Caco-2 (cell line): ENCODE results near the gene NLGN3. TPM values are rescaled to one million over a fixed set of nuclear protein-coding genes. Genes with fewer than 3 reads are reported as not detected.

Experiments
- BruUV-seq: library from RNA; stranded (reverse); fragments of 400-500 nt; replicated peaks from 2 replicates; lab custom pipeline; 2021; lab: Mats Ljungman, UMichigan
- CTCF ChIA-PET: fragments of 300-600 bp; sonication (Branson Sonifier 250); formaldehyde crosslinking; loops from one replicate; lab custom pipeline; 2022; ENCODE audit warnings: antibody characterized with exemption; lab: Charles Lee
- POLR2A ChIA-PET: fragments of 300-600 bp; sonication (Branson Sonifier 250); formaldehyde crosslinking; loops from one replicate; lab custom pipeline; 2022; ENCODE audit warnings: antibody characterized with exemption; lab: Charles Lee
- DNase-seq, 2 experiments: peaks; one replicate each; pipeline versions ENCODE4 v3.0.0 to v3.0.0-alpha.2; 2020 to 2022
- H3K27me3 ChIP-seq: replicated peaks from 2 replicates; pipeline ENCODE4 v1.6.0; 2011; ENCODE audit warnings: low read length; ENCODE audit not compliant: control insufficient read depth, insufficient read depth
- H3K36me3 ChIP-seq: 2 replicates; pipeline ENCODE4 v1.5.1; 2011; ENCODE audit warnings: low read length; ENCODE audit not compliant: control insufficient read depth, insufficient read depth
- H3K4me1 ChIP-seq: fragments of 250-450 bp; sonication (Bioruptor Pico); 2 replicates; pipeline ENCODE4 v1.5.1; 2020; ENCODE audit warnings: mild to moderate bottlenecking
- H3K4me3 ChIP-seq: 2 replicates; pipeline ENCODE4 v1.5.1; 2011; ENCODE audit warnings: low read depth, mild to moderate bottlenecking, control low read depth, low read length
- H3K9me3 ChIP-seq: fragments of 250-450 bp; sonication (Bioruptor Pico); 2 replicates; pipeline ENCODE4 v1.5.1; 2020; ENCODE audit warnings: mild to moderate bottlenecking, moderate library complexity
- H3K27ac Mint-ChIP-seq: one replicate; pipeline ENCODE4 v1.8.0; 2022; ENCODE audit warnings: mixed read lengths; ENCODE audit not compliant: unreplicated experiment
- H3K27me3 Mint-ChIP-seq: one replicate; pipeline ENCODE4 v1.8.0; 2022; ENCODE audit warnings: mixed read lengths; ENCODE audit not compliant: insufficient read depth, unreplicated experiment
- H3K36me3 Mint-ChIP-seq: one replicate; pipeline ENCODE4 v1.8.0; 2022; ENCODE audit warnings: mild to moderate bottlenecking, mixed read lengths; ENCODE audit not compliant: insufficient read depth, unreplicated experiment
- H3K4me1 Mint-ChIP-seq: one replicate; pipeline ENCODE4 v1.8.0; 2022; ENCODE audit warnings: low read depth, mixed read lengths; ENCODE audit not compliant: unreplicated experiment
- H3K4me3 Mint-ChIP-seq: one replicate; pipeline ENCODE4 v1.8.0; 2022; ENCODE audit warnings: mild to moderate bottlenecking, moderate library complexity, mixed read lengths; ENCODE audit not compliant: unreplicated experiment
- H3K9me3 Mint-ChIP-seq: one replicate; pipeline ENCODE4 v1.8.0; 2022; ENCODE audit warnings: mixed read lengths; ENCODE audit not compliant: unreplicated experiment
- intact Hi-C: fragments of 100-400 bp; cut with micrococcal nuclease; formaldehyde crosslinking; loops from one replicate; pipeline ENCODE4 v1.10.0; 2022; ENCODE audit not compliant: unreplicated experiment
- total RNA-seq: library from RNA; stranded (reverse); gene quantifications from 2 replicates; pipeline ENCODE4 v1.2.3, GENCODE V29; 2022
- TF ChIP-seq, protein P1 (sequence below), 2 experiments: fragments of 200-600 bp in 1 of 2; IDR thresholded peaks; 1 replicate in 1 of 2; 2 replicates in 1 of 2; pipeline versions ENCODE4 v1.5.1 to v1.8.0; 2011 to 2022; ENCODE audit warnings: antibody characterized with exemption in 1 of 2, control low read depth in 1 of 2, inconsistent platforms in 1 of 2, low read depth in 1 of 2, low read length in 1 of 2, mild to moderate bottlenecking in 1 of 2, moderate library complexity in 1 of 2; ENCODE audit not compliant: insufficient read depth in 1 of 2, severe bottlenecking in 1 of 2, unreplicated experiment in 1 of 2

NLGN3 gene
- total RNA-seq, 1 experiment from 2014 or later = 0.61 TPM

- intact Hi-C loops = no loop called here
- POLR2A ChIA-PET = no interaction called here
- CTCF ChIA-PET = interaction anchor here (0.6 kb wide), 1 partner anchor 1640 kb away, joined by 3 read pairs; no protein-coding TSS in a partner anchor
Observed at GRCh38 chrX:71148278-71148663, 3.6 kb downstream of the NLGN3 start.

GRCh38 chrX:71151366-71151765, 6.7 kb downstream of the NLGN3 start:
- ChIA-PET CTCF (no interaction called here), POLR2A (no interaction called here)
- TF ChIP-seq, protein P1, sequence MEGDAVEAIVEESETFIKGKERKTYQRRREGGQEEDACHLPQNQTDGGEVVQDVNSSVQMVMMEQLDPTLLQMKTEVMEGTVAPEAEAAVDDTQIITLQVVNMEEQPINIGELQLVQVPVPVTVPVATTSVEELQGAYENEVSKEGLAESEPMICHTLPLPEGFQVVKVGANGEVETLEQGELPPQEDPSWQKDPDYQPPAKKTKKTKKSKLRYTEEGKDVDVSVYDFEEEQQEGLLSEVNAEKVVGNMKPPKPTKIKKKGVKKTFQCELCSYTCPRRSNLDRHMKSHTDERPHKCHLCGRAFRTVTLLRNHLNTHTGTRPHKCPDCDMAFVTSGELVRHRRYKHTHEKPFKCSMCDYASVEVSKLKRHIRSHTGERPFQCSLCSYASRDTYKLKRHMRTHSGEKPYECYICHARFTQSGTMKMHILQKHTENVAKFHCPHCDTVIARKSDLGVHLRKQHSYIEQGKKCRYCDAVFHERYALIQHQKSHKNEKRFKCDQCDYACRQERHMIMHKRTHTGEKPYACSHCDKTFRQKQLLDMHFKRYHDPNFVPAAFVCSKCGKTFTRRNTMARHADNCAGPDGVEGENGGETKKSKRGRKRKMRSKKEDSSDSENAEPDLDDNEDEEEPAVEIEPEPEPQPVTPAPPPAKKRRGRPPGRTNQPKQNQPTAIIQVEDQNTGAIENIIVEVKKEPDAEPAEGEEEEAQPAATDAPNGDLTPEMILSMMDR (IDR thresholded peaks at IDR 0.05; ENCODE audit: insufficient read depth in 1 of 2, low read depth in 1 of 2, low read length in 1 of 2, severe bottlenecking in 1 of 2, unreplicated experiment in 1 of 2) = no peak
- Histone ChIP-seq H3K27me3 (no peaks in the 10 kb centered on the region), H3K36me3 (no peaks in the 10 kb centered on the region), H3K4me1 (no peaks in the 10 kb centered on the region), H3K9me3 (no peaks in the 10 kb centered on the region), H3K4me3 (no peak overlapping the region)
- no peak for DNase-seq
- Mint-ChIP-seq H3K4me1 (peaks cover 6% of the 10 kb centered on the region), H3K36me3 (peaks cover under 1% of the 10 kb centered on the region), H3K4me3 (no peak overlapping the region), H3K9me3 (no peaks in the 10 kb centered on the region), H3K27me3 (no peaks in the 10 kb centered on the region), H3K27ac (no peak overlapping the region)
- intact Hi-C loops = no loop called here
- no TSS peak for BruUV-seq

More at GRCh38 chrX:71148278-71148663, 3.6 kb downstream of the NLGN3 start:
- H3K27ac Mint-ChIP-seq = no peak overlapping the region
- H3K36me3 Mint-ChIP-seq = peaks cover 17% of the 10 kb centered on the region
- Histone ChIP-seq H3K9me3 (no peaks in the 10 kb centered on the region), H3K27me3 (no peaks in the 10 kb centered on the region), H3K4me3 (no peak overlapping the region), H3K4me1 (no peaks in the 10 kb centered on the region), H3K36me3 (no peaks in the 10 kb centered on the region)
- TF ChIP-seq, protein P1 (IDR thresholded peaks at IDR 0.05; ENCODE audit: insufficient read depth in 1 of 2, low read depth in 1 of 2, low read length in 1 of 2, severe bottlenecking in 1 of 2, unreplicated experiment in 1 of 2) = no peak
- H3K4me3 Mint-ChIP-seq = no peak overlapping the region
- no TSS peak for BruUV-seq
- no peak for DNase-seq
- no peaks in the 10 kb centered on the region for H3K9me3 Mint-ChIP-seq
- H3K27me3 Mint-ChIP-seq = no peaks in the 10 kb centered on the region
- H3K4me1 Mint-ChIP-seq = no peaks in the 10 kb centered on the region

DNA sequence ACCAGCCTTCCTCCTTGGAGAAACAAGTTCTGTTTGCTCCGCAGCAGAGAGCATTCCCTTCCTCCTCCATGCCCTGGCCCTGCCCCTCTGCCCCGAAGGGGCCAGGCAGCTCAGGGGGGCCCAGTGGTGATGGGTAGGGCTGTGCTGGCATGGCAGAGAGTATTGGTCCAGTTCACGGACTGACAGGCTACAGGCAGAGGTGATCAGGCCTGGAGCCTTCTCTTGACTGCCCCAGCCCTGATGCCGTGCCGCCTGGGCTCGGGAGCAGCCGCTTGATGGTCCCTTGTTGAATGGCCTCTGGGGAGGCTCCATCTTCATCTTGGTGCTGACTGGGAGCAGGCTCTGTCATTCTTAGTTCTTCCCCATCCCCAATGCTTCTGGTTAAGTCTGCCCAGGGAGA, 9.6 kb downstream of the NLGN3 start:
- CTCF ChIA-PET = no interaction called here
- H3K4me1 ChIP-seq = no peaks in the 10 kb centered on the region
- H3K27me3 ChIP-seq = no peaks in the 10 kb centered on the region
- DNase-seq = no peak
- no peaks in the 10 kb centered on the region for H3K36me3 Mint-ChIP-seq
- POLR2A ChIA-PET = no interaction called here
- TF ChIP-seq, protein P1 (IDR thresholded peaks at IDR 0.05; ENCODE audit: insufficient read depth in 1 of 2, low read depth in 1 of 2, low read length in 1 of 2, severe bottlenecking in 1 of 2, unreplicated experiment in 1 of 2) = no peak
- intact Hi-C loops = no loop called here
- no peaks in the 10 kb centered on the region for H3K36me3 ChIP-seq
- H3K4me3 Mint-ChIP-seq = no peak overlapping the region
- no peaks in the 10 kb centered on the region for H3K9me3 Mint-ChIP-seq
- BruUV-seq = no TSS peak
- no peaks in the 10 kb centered on the region for H3K27me3 Mint-ChIP-seq
- H3K9me3 ChIP-seq = no peaks in the 10 kb centered on the region
- H3K27ac Mint-ChIP-seq = no peak overlapping the region
- H3K4me1 Mint-ChIP-seq = peaks cover 6% of the 10 kb centered on the region
- H3K4me3 ChIP-seq = no peak overlapping the region
